Measurements from ENCODE around the gene GRM8.

GRM8 gene

GRCh38 chr7:126569402-126569801, 683.3 kb downstream of the GRM8 start:
- no peak for DNase-seq (ENCODE audit: low read depth in 1 of 2, low spot score in 1 of 2)

- no peak for DNase-seq (ENCODE audit: low read depth in 1 of 2, low spot score in 1 of 2)
Observed at GRCh38 chr7:126557271-126557670, 695.5 kb downstream of the GRM8 start.

GRCh38 chr7:126541406-126541805, 711.3 kb downstream of the GRM8 start:
- DNase-seq (ENCODE audit: low read depth in 1 of 2, low spot score in 1 of 2) = no peak

- no peak for DNase-seq (ENCODE audit: low read depth in 1 of 2, low spot score in 1 of 2)
Observed at GRCh38 chr7:126535176-126535575, 717.6 kb downstream of the GRM8 start.

GRCh38 chr7:126533715-126534114, 719.0 kb downstream of the GRM8 start:
- DNase-seq (ENCODE audit: low read depth in 1 of 2, low spot score in 1 of 2) = no peak

GRCh38 chr7:126529833-126530232, 722.9 kb downstream of the GRM8 start:
- DNase-seq (ENCODE audit: low read depth in 1 of 2, low spot score in 1 of 2) = no peak

- DNase-seq (ENCODE audit: low read depth in 1 of 2, low spot score in 1 of 2) = no peak
Observed at GRCh38 chr7:126529254-126529653, 723.5 kb downstream of the GRM8 start.

GRCh38 chr7:126525906-126526305, 726.8 kb downstream of the GRM8 start:
- no peak for DNase-seq (ENCODE audit: low read depth in 1 of 2, low spot score in 1 of 2)

- no peak for DNase-seq (ENCODE audit: low read depth in 1 of 2, low spot score in 1 of 2)
Observed at GRCh38 chr7:126524967-126525366, 727.8 kb downstream of the GRM8 start.

GRCh38 chr7:126511046-126511445, 741.7 kb downstream of the GRM8 start:
- no peak for DNase-seq (ENCODE audit: low read depth in 1 of 2, low spot score in 1 of 2)

GRCh38 chr7:126501617-126502016, 751.1 kb downstream of the GRM8 start:
- DNase-seq (ENCODE audit: low read depth in 1 of 2, low spot score in 1 of 2) = no peak

GRCh38 chr7:126499481-126499880, 753.3 kb downstream of the GRM8 start:
- no peak for DNase-seq (ENCODE audit: low read depth in 1 of 2, low spot score in 1 of 2)

GRCh38 chr7:126495733-126496132, 757.0 kb downstream of the GRM8 start:
- DNase-seq (ENCODE audit: low read depth in 1 of 2, low spot score in 1 of 2) = no peak

- DNase-seq (ENCODE audit: low read depth in 1 of 2, low spot score in 1 of 2) = no peak
Observed at GRCh38 chr7:126495001-126495400, 757.7 kb downstream of the GRM8 start.

GRCh38 chr7:126493801-126494200, 758.9 kb downstream of the GRM8 start:
- no peak for DNase-seq (ENCODE audit: low read depth in 1 of 2, low spot score in 1 of 2)

GRCh38 chr7:126489874-126490273, 762.9 kb downstream of the GRM8 start:
- no peak for DNase-seq (ENCODE audit: low read depth in 1 of 2, low spot score in 1 of 2)

GRCh38 chr7:126487728-126488442, 764.9 kb downstream of the GRM8 start:
- no peak for DNase-seq (ENCODE audit: low read depth in 1 of 2, low spot score in 1 of 2)

GRCh38 chr7:126486806-126487205, 765.9 kb downstream of the GRM8 start:
- no peak for DNase-seq (ENCODE audit: low read depth in 1 of 2, low spot score in 1 of 2)

GRCh38 chr7:126485791-126486190, 767.0 kb downstream of the GRM8 start:
- no peak for DNase-seq (ENCODE audit: low read depth in 1 of 2, low spot score in 1 of 2)

- no peak for DNase-seq (ENCODE audit: low read depth in 1 of 2, low spot score in 1 of 2)
Observed at GRCh38 chr7:126483972-126484371, 768.8 kb downstream of the GRM8 start.

- DNase-seq (ENCODE audit: low read depth in 1 of 2, low spot score in 1 of 2) = no peak
Observed at GRCh38 chr7:126472825-126473224, 779.9 kb downstream of the GRM8 start.

GRCh38 chr7:126462405-126462804, 790.3 kb downstream of the GRM8 start:
- no peak for DNase-seq (ENCODE audit: low read depth in 1 of 2, low spot score in 1 of 2)

GRCh38 chr7:126460664-126461063, 792.1 kb downstream of the GRM8 start:
- DNase-seq (ENCODE audit: low read depth in 1 of 2, low spot score in 1 of 2) = no peak
